Measurements from ENCODE around the gene EIF4G1.

The EIF4G1 gene

GRCh38 chr3:184368586-184369183 lies 54.3 kb downstream of the EIF4G1 start:
- DNase-seq (ENCODE audit: low read depth, low spot score) = no peak

- no peak for DNase-seq (ENCODE audit: low read depth, low spot score)
These were observed 57.2 kb downstream of the EIF4G1 start for GRCh38 chr3:184371570-184372018.

DNA sequence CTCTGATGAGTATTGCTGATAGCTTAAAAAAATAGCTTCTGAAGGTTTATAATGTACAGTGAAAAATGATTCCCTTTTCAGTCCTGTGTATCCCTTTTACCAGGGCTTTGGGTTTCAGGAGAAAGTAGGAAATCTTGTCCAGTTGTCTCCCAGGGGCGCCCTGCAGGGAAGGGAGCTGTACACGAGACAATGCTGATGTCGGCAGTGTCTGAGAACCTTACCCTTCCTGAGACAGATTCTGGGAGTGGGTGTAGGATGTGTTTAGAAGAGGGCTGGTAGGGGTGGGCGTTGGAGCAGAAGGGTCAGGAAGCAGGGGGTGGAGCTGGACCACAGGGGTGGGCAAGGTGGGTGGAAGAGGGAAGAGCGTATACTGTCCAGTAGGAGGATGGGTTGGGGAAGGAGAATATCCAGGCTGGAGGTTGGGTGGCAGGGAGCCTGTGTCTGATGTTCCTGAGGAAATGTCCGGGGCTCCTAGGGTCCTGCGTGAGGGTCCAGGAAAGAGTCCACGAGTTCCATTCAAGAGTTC lies 58.0 kb downstream of the EIF4G1 start:
- DNase-seq (ENCODE audit: low read depth, low spot score) = no peak

DNA sequence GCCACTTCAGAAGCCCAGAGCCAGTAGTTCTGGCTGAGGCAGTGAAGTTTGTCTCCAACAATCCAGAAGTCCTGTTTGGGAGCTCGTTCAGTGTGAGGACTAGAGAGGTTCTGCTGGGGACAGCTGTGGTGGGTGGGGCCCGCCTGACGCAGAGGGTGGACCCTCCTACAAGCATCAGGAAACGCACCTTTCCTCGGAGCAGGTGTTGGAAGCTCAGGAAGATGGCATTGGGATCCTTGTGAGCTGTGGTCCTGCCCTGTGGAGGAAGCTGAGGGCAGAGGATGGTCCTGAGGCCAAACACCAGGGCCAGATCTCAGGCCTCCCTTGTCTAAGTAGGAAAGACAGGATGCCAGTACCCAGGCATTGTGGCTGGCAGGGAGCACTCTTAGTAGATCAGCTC lies 58.5 kb downstream of the EIF4G1 start:
- no peak for DNase-seq (ENCODE audit: low read depth, low spot score)

DNA sequence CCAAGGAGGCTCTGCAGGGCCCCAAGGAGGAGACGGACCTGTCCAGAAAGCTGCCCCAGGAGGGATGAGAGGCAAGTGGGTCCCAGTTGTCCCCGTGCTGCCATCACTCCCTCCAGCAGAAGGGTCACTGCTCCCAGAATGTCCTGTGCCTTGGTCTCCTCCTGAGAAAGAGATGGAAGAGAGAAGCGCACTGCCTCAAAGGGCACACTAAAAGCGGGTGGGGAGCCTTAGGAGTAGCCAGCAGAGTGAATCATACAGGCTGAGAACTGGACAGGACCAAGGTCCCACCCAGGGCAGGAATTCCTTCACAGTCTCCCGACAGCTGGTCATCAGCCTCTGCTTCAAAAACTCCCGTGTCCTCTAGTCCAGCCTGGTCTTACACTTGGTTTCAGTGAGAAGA lies 59.0 kb downstream of the EIF4G1 start:
- DNase-seq (ENCODE audit: low read depth, low spot score) = no peak

DNA sequence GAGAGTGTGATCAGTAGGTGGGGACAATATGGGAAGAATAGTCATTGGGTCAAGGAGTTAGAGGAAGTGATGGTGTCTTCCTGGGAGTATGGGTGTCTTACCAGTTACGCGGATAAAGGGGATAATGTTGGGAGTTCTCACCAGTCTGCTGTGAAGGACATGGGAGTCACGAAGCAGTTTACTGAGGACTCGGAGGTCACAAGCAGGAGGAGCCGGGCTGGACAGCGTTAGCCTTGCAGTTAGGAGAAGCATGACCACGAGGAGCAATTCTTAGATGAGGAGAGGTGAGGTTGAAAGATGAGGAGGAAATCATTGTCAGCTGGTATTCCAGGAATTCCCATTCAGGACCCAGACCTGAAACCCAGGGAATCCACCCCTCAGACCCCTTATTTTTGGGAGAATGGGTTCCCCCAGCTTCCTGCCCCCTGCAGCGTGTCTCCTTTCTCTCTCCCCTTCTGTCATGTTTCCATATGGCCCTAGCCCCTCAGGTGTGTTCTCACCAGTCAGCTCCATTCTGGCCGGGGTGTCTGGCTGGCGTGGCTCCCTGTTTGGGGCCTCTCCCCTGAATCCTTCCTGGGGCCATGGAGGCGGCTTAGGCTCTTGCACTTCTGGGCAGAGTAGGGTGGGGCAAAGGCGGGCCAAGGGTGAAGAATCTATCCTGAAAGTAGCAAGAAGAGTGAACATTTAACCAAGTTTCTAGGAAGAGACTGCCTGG lies 61.5 kb downstream of the EIF4G1 start:
- no peak for DNase-seq (ENCODE audit: low read depth, low spot score)

GRCh38 chr3:184377374-184377773 lies 63.0 kb downstream of the EIF4G1 start:
- DNase-seq (ENCODE audit: low read depth, low spot score) = no peak

DNA sequence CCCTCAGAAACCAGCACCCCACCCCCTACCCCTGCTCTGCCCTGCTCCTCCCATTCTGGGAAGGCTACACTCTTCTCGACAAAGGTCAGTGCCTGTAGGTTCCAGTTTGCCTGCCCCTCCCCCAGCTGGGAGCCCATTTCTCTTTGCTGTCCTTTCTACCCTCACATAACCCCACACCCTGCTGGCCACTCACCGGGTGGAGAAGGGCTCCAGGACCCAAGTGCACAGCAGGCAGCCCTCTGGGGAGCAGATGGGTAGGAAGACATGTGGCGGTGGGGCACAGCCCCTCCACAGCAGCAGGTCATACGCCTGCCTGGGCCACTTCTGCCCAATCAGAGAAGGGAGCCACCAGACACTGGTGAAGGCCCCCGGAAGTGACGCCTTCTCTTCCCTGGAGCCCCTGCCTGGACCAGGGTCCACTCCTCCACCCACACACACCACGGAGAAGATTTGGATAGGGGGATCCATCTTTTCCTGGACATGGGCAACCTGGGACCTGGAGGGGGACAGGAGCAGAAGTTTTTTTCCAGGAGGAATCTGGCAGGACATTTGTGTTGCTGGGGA lies 63.6 kb downstream of the EIF4G1 start, which contains the start of gene THPO:
TSS of gene THPO (minus strand) at position 326 of the 564 bp plus-strand sequence. CDS start 1,948 bp downstream, outside the sequence.
- no peak for DNase-seq (ENCODE audit: low read depth, low spot score)

- DNase-seq (ENCODE audit: low read depth, low spot score) = no peak
These were observed 64.4 kb downstream of the EIF4G1 start for GRCh38 chr3:184378651-184379357.

DNA sequence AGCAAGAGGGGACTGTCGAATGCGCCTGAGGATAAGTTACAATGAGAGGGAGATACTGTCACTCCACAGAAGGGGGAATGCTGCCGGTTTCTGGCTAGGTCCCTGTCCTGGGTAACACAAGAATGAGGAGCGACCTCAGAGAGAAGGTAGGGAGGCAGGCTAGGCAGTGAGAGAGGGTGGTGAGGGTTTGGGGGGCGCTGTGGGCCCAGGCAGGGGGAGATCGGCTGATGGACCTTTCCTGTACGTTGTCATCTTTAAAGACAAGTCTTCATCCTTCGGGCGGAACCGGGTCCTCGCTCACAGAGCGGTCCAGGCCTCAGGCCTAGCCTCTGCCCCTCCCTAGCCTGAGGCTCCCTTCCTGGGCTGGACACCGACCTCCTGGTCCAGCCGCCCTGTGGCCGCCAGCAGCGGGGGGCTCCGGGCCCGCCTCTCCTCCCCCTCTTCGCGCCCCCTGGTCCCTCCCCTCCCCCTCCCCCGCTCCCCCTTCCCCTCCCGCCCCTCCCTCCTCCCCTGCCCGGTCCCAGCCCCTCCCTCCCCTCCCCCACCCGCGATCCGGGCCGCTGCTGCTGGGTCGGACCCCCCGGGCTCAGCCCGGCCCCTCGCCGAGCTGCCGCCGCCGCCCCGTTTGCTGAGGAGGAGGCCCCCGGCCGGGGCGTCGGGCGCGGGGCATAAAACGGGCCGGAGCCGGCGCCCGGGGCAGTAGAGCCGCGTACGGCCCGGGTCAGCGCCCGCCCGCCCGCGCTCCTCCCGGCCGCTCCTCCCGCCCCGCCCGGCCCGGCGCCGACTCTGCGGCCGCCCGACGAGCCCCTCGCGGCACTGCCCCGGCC lies 65.2 kb downstream of the EIF4G1 start, which contains the start of gene CHRD:
TSS of gene CHRD (plus strand) at position 697 of the 827 bp plus-strand sequence. CDS start 265 bp downstream, outside the sequence.
- DNase-seq (ENCODE audit: low read depth, low spot score) = no peak

DNA sequence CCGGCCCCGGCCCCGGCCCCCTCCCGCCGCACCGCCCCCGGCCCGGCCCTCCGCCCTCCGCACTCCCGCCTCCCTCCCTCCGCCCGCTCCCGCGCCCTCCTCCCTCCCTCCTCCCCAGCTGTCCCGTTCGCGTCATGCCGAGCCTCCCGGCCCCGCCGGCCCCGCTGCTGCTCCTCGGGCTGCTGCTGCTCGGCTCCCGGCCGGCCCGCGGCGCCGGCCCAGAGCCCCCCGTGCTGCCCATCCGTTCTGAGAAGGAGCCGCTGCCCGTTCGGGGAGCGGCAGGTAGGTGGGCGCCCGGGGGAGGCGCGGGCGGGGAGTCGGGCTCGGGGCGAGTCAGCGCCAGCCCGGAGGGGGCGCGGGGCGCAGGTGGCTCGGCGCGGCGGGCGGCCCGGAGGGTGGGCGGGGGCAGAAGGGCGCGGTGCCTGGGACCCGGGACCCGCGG lies 65.8 kb downstream of the EIF4G1 start:
- no peak for DNase-seq (ENCODE audit: low read depth, low spot score)

DNA sequence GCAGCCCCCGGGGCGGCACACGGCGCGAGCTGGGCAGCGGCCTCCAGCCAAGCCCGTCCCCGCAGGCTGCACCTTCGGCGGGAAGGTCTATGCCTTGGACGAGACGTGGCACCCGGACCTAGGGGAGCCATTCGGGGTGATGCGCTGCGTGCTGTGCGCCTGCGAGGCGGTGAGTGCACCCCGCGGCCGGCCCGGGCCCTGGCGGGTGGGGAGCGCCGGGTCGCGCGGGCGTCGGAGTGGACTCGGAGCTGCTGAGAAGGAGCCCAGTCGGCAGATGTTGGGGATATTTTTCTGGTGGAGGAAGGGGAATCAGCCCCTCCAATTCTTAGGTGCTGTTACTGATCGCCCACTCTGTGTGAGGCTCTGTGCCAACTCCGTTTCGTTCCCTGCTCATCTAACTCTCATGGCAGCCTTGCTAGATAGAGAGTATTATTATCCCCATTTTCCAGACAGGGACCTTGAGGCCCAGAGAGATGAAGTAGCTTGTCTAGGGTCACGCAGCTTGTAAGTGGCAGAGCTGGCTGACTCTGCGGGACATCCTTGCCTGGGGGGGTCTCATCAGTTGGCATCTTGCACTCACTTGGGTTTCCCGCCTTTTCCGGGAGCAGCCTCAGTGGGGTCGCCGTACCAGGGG lies 66.3 kb downstream of the EIF4G1 start:
- DNase-seq (ENCODE audit: low read depth, low spot score) = no peak

DNA sequence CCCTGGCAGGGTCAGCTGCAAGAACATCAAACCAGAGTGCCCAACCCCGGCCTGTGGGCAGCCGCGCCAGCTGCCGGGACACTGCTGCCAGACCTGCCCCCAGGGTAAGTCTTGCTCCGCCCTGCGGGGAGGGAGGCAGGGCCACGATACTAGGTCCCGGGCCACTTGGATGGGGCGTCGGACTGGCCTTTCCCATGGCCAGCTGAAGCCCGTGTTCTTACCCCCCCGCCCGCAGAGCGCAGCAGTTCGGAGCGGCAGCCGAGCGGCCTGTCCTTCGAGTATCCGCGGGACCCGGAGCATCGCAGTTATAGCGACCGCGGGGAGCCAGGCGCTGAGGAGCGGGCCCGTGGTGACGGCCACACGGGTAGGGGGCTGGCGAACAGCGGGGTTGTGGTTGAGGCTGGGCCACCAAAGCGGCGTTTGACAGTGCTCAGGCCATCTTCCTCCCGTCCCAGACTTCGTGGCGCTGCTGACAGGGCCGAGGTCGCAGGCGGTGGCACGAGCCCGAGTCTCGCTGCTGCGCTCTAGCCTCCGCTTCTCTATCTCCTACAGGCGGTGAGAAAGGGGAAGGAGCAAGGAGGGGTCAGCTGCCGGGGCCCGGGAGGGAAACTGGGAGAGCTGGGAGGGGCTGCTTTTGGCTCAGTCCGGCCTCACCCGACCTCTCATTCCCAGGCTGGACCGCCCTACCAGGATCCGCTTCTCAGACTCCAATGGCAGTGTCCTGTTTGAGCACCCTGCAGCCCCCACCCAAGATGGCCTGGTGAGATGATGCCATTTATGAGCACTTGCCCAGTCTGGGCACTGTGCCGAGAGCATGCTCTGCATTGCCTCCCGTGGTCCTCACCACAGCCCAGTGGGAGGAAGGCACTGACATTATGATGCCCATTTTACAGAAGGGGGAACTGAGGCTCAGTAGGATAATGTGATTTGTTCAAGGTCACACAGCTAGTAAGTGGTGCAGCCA lies 67.1 kb downstream of the EIF4G1 start:
- no peak for DNase-seq (ENCODE audit: low read depth, low spot score)

DNA sequence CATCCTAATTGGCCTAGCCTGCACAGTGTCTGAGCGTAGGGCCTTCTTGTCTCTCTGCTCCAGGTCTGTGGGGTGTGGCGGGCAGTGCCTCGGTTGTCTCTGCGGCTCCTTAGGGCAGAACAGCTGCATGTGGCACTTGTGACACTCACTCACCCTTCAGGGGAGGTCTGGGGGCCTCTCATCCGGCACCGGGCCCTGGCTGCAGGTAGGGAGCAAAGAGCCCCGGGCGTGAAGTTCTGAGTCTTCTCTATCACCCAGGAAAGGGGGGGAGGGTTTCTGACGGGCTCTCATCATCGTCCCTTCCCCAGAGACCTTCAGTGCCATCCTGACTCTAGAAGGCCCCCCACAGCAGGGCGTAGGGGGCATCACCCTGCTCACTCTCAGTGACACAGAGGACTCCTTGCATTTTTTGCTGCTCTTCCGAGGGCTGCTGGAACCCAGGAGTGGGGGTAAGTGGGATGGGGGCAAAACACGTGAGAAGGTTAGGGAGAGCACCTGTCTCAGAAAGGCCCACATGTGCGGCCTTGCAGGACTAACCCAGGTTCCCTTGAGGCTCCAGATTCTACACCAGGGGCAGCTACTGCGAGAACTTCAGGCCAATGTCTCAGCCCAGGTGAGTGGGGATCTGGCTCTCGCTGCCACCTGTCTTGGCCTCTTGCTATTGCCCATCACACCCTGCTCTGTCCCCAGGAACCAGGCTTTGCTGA lies 68.1 kb downstream of the EIF4G1 start:
- no peak for DNase-seq (ENCODE audit: low read depth, low spot score)

DNA sequence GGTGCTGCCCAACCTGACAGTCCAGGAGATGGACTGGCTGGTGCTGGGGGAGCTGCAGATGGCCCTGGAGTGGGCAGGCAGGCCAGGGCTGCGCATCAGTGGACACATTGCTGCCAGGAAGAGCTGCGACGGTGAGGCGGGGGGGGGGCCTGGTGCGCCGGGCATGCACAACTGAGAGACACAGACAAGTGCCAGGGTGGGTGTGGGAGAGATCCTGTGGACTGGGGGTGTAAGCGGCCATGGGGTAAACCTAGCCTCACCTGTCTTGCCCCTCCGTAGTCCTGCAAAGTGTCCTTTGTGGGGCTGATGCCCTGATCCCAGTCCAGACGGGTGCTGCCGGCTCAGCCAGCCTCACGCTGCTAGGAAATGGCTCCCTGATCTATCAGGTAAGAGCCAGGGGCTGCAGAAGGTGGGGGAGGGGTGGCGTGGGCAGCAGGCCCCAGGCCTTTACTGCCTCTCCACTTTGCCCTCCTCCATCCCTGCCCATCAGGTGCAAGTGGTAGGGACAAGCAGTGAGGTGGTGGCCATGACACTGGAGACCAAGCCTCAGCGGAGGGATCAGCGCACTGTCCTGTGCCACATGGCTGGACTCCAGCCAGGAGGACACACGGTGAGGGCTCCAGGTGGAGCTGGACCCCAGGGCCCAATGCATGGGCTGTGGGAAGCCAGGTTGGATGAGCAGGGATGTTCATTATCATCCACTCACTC lies 68.8 kb downstream of the EIF4G1 start:
- no peak for DNase-seq (ENCODE audit: low read depth, low spot score)

GRCh38 chr3:184384342-184384741 lies 69.9 kb downstream of the EIF4G1 start:
- DNase-seq (ENCODE audit: low read depth, low spot score) = no peak

Data from activated naive CD8-positive, alpha-beta T cell treated with anti-CD3 and anti-CD28 coated beads, Interleukin-2, amount 50 U/mL, for 16 hours (primary cell).